ENCODE measurements around the gene RMND5A. TPM values are rescaled to one million over a fixed set of nuclear protein-coding genes. Genes with fewer than 3 reads are reported as not detected.

The RMND5A gene
- total RNA-seq, 2 experiments from 2014 or later = 55.3 to 55.8 TPM

DNA sequence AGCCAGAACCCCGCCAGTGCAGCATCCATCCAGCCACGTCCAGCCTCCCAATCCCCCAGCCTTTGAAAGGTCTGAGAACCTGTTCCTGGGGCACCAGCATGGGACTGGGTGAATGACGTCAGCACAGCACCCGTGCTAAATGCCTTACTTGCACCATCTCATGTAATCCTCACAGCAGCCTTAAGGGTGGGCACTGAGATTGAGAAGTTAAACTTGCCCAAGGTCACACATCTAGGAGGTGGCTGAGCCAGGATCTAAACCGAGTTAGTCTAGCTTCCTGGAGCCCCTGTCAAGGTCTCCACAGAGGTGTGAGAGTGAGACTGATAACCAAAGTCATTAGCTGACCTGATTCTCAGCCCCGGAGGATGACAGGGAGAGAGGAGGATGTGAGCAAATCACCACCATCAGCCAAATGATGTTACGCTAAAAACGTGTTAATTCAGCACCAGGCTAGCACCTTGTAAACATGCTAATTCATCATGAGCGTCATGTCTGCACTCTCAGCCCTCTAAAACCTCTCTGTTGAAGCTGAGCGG, 66.0 kb downstream of the RMND5A start:
- ChIA-PET POLR2A (interaction anchor here (0.9 to 4.9 kb wide), 9 partner anchors 9 to 164 kb away, joined by 3 to 65 read pairs (median 5); no protein-coding TSS in a partner anchor), CTCF (interaction anchor here (0.6 to 3.6 kb wide), 7 partner anchors 21 to 37 kb away, joined by 3 to 42 read pairs (median 3); no protein-coding TSS in a partner anchor)

- CTCF ChIA-PET = interaction anchor here (3.6 kb wide), 1 partner anchor 20 kb away, joined by 42 read pairs; no protein-coding TSS in a partner anchor
- POLR2A ChIA-PET = interaction anchor here (0.6 to 4.0 kb wide), 5 partner anchors 20 to 346 kb away, joined by 3 to 65 read pairs (median 3); no protein-coding TSS in a partner anchor
These were observed 67.6 kb downstream of the RMND5A start for GRCh38 chr2:86787736-86788135.

DNA sequence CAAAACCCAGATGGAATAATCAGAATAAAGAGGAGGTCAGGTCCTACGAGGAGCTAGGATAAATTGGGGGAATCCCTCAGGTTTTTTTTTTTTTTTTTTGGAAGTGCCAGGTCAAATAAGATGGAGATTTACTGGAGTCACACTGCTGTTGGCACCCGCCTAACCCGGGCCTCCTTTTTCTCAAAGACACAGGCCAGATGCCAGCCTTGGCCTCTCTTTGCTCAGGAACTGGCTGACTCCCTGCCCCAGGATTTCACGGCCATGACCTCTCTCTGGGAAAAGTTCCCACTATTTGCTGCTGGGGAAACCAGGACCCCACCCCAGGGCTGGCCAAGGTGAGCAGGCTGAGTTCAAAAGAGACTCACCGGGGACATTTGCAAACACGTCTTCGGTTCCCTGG, 68.1 kb downstream of the RMND5A start:
- POLR2A ChIA-PET = interaction anchor here (0.6 to 4.0 kb wide), 4 partner anchors 20 to 346 kb away, joined by 3 to 65 read pairs (median 4); no protein-coding TSS in a partner anchor
- CTCF ChIA-PET = interaction anchor here (3.6 kb wide), 1 partner anchor 20 kb away, joined by 42 read pairs; no protein-coding TSS in a partner anchor

GRCh38 chr2:86788881-86789686, 69.0 kb downstream of the RMND5A start:
- ChIA-PET CTCF (interaction anchor here (0.7 to 1.6 kb wide), 3 partner anchors 16 to 20 kb away, joined by 3 to 5 read pairs (median 4); no protein-coding TSS in a partner anchor), POLR2A (interaction anchor here (1.0 to 5.1 kb wide), 2 partner anchors 19 to 37 kb away, joined by 3 to 58 read pairs; no protein-coding TSS in a partner anchor)

- CTCF ChIA-PET = interaction anchor here (0.8 to 1.6 kb wide), 2 partner anchors 15 to 18 kb away, joined by 3 to 4 read pairs; no protein-coding TSS in a partner anchor
- POLR2A ChIA-PET = interaction anchor here (1.0 to 5.1 kb wide), 3 partner anchors 18 to 36 kb away, joined by 3 to 58 read pairs (median 13); no protein-coding TSS in a partner anchor
These were observed 69.6 kb downstream of the RMND5A start for GRCh38 chr2:86789687-86790133.

DNA sequence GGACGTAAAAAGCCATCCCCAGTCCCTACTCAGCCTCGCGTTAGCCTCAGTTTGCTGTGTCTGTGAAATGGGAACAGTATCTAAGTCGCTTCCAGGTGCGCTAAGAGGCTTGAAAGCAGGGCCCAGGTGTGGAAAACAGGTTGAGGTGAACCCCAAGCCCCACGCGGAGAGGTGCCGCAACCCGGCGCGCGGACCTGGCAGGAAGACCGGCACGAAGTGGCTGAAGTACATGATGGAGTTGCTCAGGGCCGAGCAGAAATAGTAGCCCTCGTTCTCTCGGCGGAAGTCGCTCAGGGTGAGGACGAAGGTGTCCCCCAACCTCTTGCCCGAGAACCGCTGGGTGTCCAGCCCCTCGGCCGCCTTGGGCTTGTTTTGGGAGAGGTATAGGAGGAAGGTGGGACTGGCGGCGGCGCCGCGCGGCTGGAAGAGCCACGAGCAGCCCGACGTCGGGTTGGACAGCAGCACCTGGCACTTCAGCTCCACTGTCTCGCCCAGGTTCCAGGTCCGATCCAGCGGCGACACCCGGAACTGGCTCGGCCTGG, 70.1 kb downstream of the RMND5A start:
- ChIA-PET CTCF (interaction anchor here (0.8 to 6.3 kb wide), 4 partner anchors 15 to 35 kb away, joined by 3 to 43 read pairs (median 4); no protein-coding TSS in a partner anchor), POLR2A (interaction anchor here (1.8 to 5.1 kb wide), 3 partner anchors 15 to 35 kb away, joined by 13 to 58 read pairs (median 13); no protein-coding TSS in a partner anchor)

GRCh38 chr2:86790676-86791572, 70.8 kb downstream of the RMND5A start, which contains the start of gene CD8A:
Gene CD8A (minus strand): TSS chr2:86790913. CDS start chr2:86790825, 88 bp downstream.
- ChIA-PET CTCF (interaction anchor here (1.6 to 6.3 kb wide), 4 partner anchors 14 to 34 kb away, joined by 3 to 43 read pairs (median 4); no protein-coding TSS in a partner anchor), POLR2A (interaction anchor here (0.5 to 5.1 kb wide), 7 partner anchors 14 to 1354 kb away, joined by 3 to 58 read pairs (median 7); no protein-coding TSS in a partner anchor)

GRCh38 chr2:86791573-86791972, 71.5 kb downstream of the RMND5A start:
- ChIA-PET POLR2A (interaction anchor here (0.6 to 5.1 kb wide), 7 partner anchors 13 to 1354 kb away, joined by 3 to 58 read pairs (median 7); no protein-coding TSS in a partner anchor), CTCF (interaction anchor here (1.6 to 6.3 kb wide), 3 partner anchors 17 to 34 kb away, joined by 4 to 43 read pairs (median 5); no protein-coding TSS in a partner anchor)

- POLR2A ChIA-PET = interaction anchor here (1.5 to 5.1 kb wide), 2 partner anchors 9 to 14 kb away, joined by 4 to 58 read pairs; no protein-coding TSS in a partner anchor
- CTCF ChIA-PET = interaction anchor here (6.3 kb wide), 1 partner anchor 15 kb away, joined by 43 read pairs; no protein-coding TSS in a partner anchor
These were observed 73.7 kb downstream of the RMND5A start for GRCh38 chr2:86793752-86794151.

DNA sequence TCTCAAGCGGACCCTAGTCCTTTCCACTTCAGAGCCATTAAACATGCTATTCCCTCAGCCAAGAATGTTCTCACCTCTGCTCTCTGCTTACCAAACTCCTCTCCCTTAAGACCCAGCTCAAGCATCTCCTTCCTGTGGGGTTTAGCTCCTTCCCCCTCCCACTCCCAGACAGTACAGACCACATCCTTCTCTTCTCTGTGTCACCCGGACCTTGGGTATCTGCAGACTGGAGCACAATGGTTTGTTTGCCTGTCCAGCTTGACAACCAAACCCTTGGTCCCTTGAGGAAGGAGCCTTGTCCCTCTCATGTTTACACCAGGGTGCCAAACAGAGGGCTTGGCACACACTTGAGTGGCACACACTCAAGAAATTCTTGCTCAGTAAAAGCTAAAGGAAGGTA, 74.8 kb downstream of the RMND5A start:
- ChIA-PET CTCF (interaction anchor here (6.3 kb wide), 1 partner anchor 14 kb away, joined by 43 read pairs; no protein-coding TSS in a partner anchor), POLR2A (interaction anchor here (0.6 to 2.2 kb wide), 4 partner anchors 8 to 13 kb away, joined by 3 to 12 read pairs (median 6); no protein-coding TSS in a partner anchor)

- ChIA-PET CTCF (no interaction called here), POLR2A (no interaction called here)
These were observed 80.9 kb downstream of the RMND5A start for GRCh38 chr2:86800856-86801567.

GRCh38 chr2:86806059-86806857, 86.2 kb downstream of the RMND5A start:
- ChIA-PET CTCF (interaction anchor here (0.8 to 5.1 kb wide), 10 partner anchors 8 to 43 kb away, joined by 3 to 58 read pairs (median 8); partner anchors contain the start of gene CD8A), POLR2A (interaction anchor here (1.3 to 4.9 kb wide), 8 partner anchors 11 to 23 kb away, joined by 3 to 65 read pairs (median 12); partner anchors contain the start of gene CD8A)

DNA sequence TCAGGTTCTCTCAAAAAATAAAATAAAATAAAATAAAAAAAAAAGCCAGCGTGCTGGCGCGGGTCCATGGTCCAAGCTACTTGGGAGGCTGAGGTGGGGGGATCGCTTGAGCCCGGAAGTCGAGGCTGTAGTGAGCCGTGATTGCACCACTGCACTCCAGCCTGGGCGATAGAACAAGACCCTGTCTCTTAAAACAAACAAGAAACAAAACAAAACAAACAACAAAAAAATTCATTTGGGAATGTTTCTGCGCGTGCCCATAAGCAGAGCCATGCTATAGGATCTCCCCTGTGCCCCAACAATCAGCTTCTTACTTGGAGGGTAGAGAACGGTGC, 87.0 kb downstream of the RMND5A start:
- CTCF ChIA-PET = interaction anchor here (0.6 to 5.1 kb wide), 13 partner anchors 9 to 1805 kb away, joined by 3 to 58 read pairs (median 7); partner anchors contain the start of genes CD8A and CD8B
- POLR2A ChIA-PET = interaction anchor here (1.0 to 4.9 kb wide), 7 partner anchors 9 to 44 kb away, joined by 3 to 65 read pairs (median 12); partner anchors contain the start of gene CD8A

DNA sequence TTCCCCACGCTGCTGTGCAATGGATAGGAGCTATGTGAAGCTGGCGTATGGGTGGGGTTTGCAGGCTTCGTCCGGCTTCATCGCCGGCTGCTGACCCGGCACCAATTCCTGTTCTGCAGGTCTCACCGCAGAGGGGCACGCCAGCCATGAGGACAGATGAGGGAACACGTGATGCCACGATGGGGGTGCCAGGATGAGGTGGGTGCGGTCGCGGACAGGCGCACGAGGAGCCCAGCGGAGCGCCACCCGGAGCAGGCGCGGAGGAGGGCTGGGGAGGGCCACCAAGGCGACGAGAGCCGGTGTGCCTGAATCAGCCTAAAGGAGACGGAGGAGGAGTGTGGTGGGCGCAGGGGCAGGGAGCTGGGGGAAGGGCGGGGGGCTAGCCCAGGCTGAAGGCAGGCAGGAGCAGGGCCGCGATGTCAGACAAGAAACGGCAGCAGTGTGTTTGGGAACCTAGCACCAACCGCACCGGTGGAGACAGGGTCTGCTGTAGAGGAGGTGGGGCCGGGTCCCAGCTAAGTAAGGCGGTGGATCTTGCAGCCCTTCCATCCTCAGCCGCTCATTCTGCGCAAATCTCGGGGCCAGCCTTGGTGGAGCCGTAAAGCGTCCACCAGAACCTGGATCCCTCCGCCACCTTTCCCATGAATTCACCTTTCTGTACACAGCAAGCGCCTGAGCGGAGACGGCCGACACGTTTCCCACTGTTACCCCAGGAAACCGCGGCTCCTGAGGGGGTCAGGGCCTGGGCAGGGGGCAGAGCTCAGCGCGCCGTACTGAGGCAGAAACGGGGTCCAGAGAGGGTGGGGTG, 87.6 kb downstream of the RMND5A start:
- ChIA-PET CTCF (interaction anchor here (0.6 to 5.1 kb wide), 18 partner anchors 8 to 1805 kb away, joined by 3 to 58 read pairs (median 4); partner anchors contain the start of genes CD8A and CD8B), POLR2A (interaction anchor here (1.0 to 4.9 kb wide), 8 partner anchors 10 to 44 kb away, joined by 3 to 65 read pairs (median 10); partner anchors contain the start of gene CD8A)
